HepG2 (cell line): Measurements from ENCODE around the gene SLC2A4. TPM values are rescaled to one million over a fixed set of nuclear protein-coding genes. Genes with fewer than 3 reads are reported as not detected.

Experiments used
- ARID4A ChIP-seq: sonication (generic); formaldehyde crosslinking; IDR thresholded peaks from 2 replicates; pipeline ENCODE4 v1.5.0; 2020; ENCODE audit warnings: mild to moderate bottlenecking, missing genetic modification reagents, borderline replicate concordance
- E2F2 ChIP-seq: sonication (generic); formaldehyde crosslinking; IDR thresholded peaks from 2 replicates; pipeline ENCODE4 v1.4.0; 2020; ENCODE audit warnings: missing genetic modification reagents, borderline replicate concordance
- GMEB2 ChIP-seq: IDR thresholded peaks from 2 replicates; pipeline ENCODE4 v1.6.1; 2016; ENCODE audit warnings: missing biosample characterization, missing genetic modification reagents, low read depth
- IRX3 ChIP-seq: sonication (generic); formaldehyde crosslinking; IDR thresholded peaks from 2 replicates; pipeline ENCODE4 v1.8.1; 2023; ENCODE audit warnings: mild to moderate bottlenecking, low read depth, missing genetic modification reagents, borderline replicate concordance
- JUND ChIP-seq: sonication (generic); formaldehyde crosslinking; IDR thresholded peaks from 2 replicates; pipeline ENCODE4 v1.8.0; 2022; ENCODE audit warnings: mild to moderate bottlenecking, missing genetic modification reagents
- KDM3A ChIP-seq: IDR thresholded peaks from 2 replicates; pipeline ENCODE4 v1.6.1; 2018; ENCODE audit warnings: low read depth, missing compliant biosample characterization
- KDM5B ChIP-seq: sonication (generic); formaldehyde crosslinking; IDR thresholded peaks from 2 replicates; pipeline ENCODE4 v1.4.0; 2020; ENCODE audit warnings: missing genetic modification reagents, mild to moderate bottlenecking, borderline replicate concordance
- KMT2B ChIP-seq: IDR thresholded peaks from 2 replicates; pipeline ENCODE4 v1.6.1; 2016; ENCODE audit warnings: missing genetic modification reagents, missing compliant biosample characterization
- MYPOP ChIP-seq: sonication (generic); formaldehyde crosslinking; IDR thresholded peaks from 2 replicates; pipeline ENCODE4 v1.8.1; 2023; ENCODE audit warnings: mild to moderate bottlenecking, moderate library complexity, missing genetic modification reagents
- YEATS2 ChIP-seq: sonication (generic); formaldehyde crosslinking; IDR thresholded peaks from 2 replicates; pipeline ENCODE4 v1.4.0; 2020; ENCODE audit warnings: missing genetic modification reagents, borderline replicate concordance
- ZC3H4 ChIP-seq: sonication (generic); formaldehyde crosslinking; IDR thresholded peaks from 2 replicates; pipeline ENCODE4 v1.4.0; 2020; ENCODE audit warnings: missing genetic modification reagents, borderline replicate concordance
- ZNF414 ChIP-seq: sonication (generic); formaldehyde crosslinking; IDR thresholded peaks from 2 replicates; pipeline ENCODE4 v1.5.0; 2020; ENCODE audit warnings: missing genetic modification reagents
- ZNF580 ChIP-seq: IDR thresholded peaks from 2 replicates; pipeline ENCODE4 v1.6.1; 2016; ENCODE audit warnings: low read depth, borderline replicate concordance
- ZNF766 ChIP-seq: sonication (generic); formaldehyde crosslinking; IDR thresholded peaks from 2 replicates; pipeline ENCODE4 v1.5.0; 2020; ENCODE audit warnings: missing genetic modification reagents, borderline replicate concordance
- polyA plus RNA-seq, 8 experiments: library from polyadenylated mRNA; depleted of rRNA in 3 of 8; stranded (reverse) in 7 of 8; unstranded in 1 of 8; fragments of >200 nt; fragmentation: Illumina TruSeq in 4 of 8; extraction: Trizol in 4 of 8; gene quantifications; 2 replicates each; pipeline versions ENCODE4 v1.2.1 to v1.2.3, GENCODE V29; 2011 to 2016; ENCODE audit warnings: low read depth in 4 of 8, missing spikeins in 1 of 8, mixed read lengths in 1 of 8; ENCODE audit not compliant: insufficient read depth in 1 of 8
- total RNA-seq, 5 experiments: library from RNA; depleted of rRNA; stranded (reverse); fragments of >200 nt; fragmentation: Illumina TruSeq; extraction: Trizol; gene quantifications; 2 replicates each; pipeline ENCODE4 v1.2.3, GENCODE V29; 2016; ENCODE audit warnings: low read depth in 1 of 5
- TF ChIP-seq, protein P1 (sequence below): sonication (generic); formaldehyde crosslinking; IDR thresholded peaks from 2 replicates; pipeline ENCODE4 v1.4.0; 2020; ENCODE audit warnings: missing genetic modification reagents, low read depth, mild to moderate bottlenecking, borderline replicate concordance

Gene SLC2A4
- total and polyA plus RNA-seq, 2 of the 13 experiments (the other 11 are each of a cell fraction or from before 2014, with no cell fraction given): 4.9 to 5.8 TPM

- TF ChIP-seq KDM3A (CRISPR knock-in tag): peak; percentile 74; the same call in 1 of the 2 replicates
- TF ChIP-seq, protein P1, sequence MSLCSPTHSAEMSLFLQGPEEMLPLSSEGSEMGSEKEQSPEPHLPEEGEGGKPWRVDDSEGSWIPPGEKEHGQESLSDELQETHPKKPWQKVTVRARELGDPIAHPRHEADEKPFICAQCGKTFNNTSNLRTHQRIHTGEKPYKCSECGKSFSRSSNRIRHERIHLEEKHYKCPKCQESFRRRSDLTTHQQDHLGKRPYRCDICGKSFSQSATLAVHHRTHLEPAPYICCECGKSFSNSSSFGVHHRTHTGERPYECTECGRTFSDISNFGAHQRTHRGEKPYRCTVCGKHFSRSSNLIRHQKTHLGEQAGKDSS: no peak
- TF ChIP-seq ZC3H4 (CRISPR knock-in tag): 0 out of 2 replicates have a peak, but pooled peaks have one; percentile 6
- peak; percentile 39; the same call in 1 of the 2 replicates for TF ChIP-seq JUND
- no peak for TF ChIP-seq ZNF766 (CRISPR knock-in tag)
- no peak; the same call in none of the 2 replicates for TF ChIP-seq MYPOP (CRISPR knock-in tag)
- TF ChIP-seq KDM5B (CRISPR knock-in tag): 0 out of 2 replicates have a peak, but pooled peaks have one; percentile 40
- 0 out of 2 replicates have a peak, but pooled peaks have one; percentile 46 for TF ChIP-seq GMEB2 (CRISPR knock-in tag)
- TF ChIP-seq YEATS2 (CRISPR knock-in tag): peak; percentile 76; the same call in 1 of the 2 replicates
- 0 out of 2 replicates have a peak, but pooled peaks have one; percentile 38 for TF ChIP-seq KMT2B (CRISPR knock-in tag)
- no peak for TF ChIP-seq E2F2 (CRISPR knock-in tag)
- TF ChIP-seq IRX3 (CRISPR knock-in tag): no peak
- peak; percentile 25; the same call in 1 of the 2 replicates for TF ChIP-seq ZNF414 (CRISPR knock-in tag)
- TF ChIP-seq ZNF580 (CRISPR knock-in tag): peak; percentile 32
- peak; percentile 80 for TF ChIP-seq ARID4A (CRISPR knock-in tag)
Measured at GRCh38 chr17:7241783-7242716, 39.5 kb upstream of the SLC2A4 start, which contains the start of gene GABARAP (continued).
